DOHH2 (cell line): ENCODE results near the gene EPN2.
A peak's percentile ranks its signal among the peaks of the same experiment; 100 is the strongest.

Source experiments
- H3F3A ChIP-seq: fragments of 200-600 bp; sonication (generic), shearing (Covaris generic); 2 replicates; pipeline ENCODE4 v1.6.0; 2016; ENCODE audit warnings: antibody characterized with exemption, mild to moderate bottlenecking; ENCODE audit not compliant: control insufficient read depth, insufficient read depth
- H3K27ac ChIP-seq: fragments of 200-600 bp; sonication (generic); 2 replicates; pipeline ENCODE4 v1.5.1; 2014; ENCODE audit warnings: low read depth, mild to moderate bottlenecking, low read length, moderate library complexity
- H3K27me3 ChIP-seq: fragments of 200-600 bp; sonication (generic); 2 replicates; pipeline ENCODE4 v1.6.1; 2014; ENCODE audit warnings: mild to moderate bottlenecking, low read length, mixed read lengths; ENCODE audit not compliant: control insufficient read depth
- H3K36me3 ChIP-seq: fragments of 200-600 bp; sonication (generic); 2 replicates; pipeline ENCODE4 v1.6.1; 2014; ENCODE audit warnings: mild to moderate bottlenecking, low read length, moderate library complexity, mixed read lengths; ENCODE audit not compliant: control insufficient read depth
- H3K4me1 ChIP-seq: fragments of 200-600 bp; sonication (generic); 2 replicates; pipeline ENCODE4 v1.6.1; 2014; ENCODE audit warnings: mild to moderate bottlenecking, low read length, mixed read lengths; ENCODE audit not compliant: control insufficient read depth
- H3K4me2 ChIP-seq: fragments of 200-600 bp; sonication (generic); 2 replicates; pipeline ENCODE4 v1.6.0; 2014; ENCODE audit warnings: mild to moderate bottlenecking, low read length, moderate library complexity
- H3K4me3 ChIP-seq: fragments of 200-600 bp; sonication (generic); 2 replicates; pipeline ENCODE4 v1.5.1; 2014; ENCODE audit warnings: mild to moderate bottlenecking, low read length, mixed read lengths
- H3K79me2 ChIP-seq: fragments of 200-600 bp; sonication (generic); 2 replicates; pipeline ENCODE4 v1.6.1; 2014; ENCODE audit warnings: mild to moderate bottlenecking, low read length, mixed read lengths; ENCODE audit not compliant: control insufficient read depth
- H3K9me2 ChIP-seq: fragments of 200-600 bp; sonication (generic); replicated peaks from 2 replicates; pipeline ENCODE4 v1.6.1; 2014; ENCODE audit warnings: mild to moderate bottlenecking, low read length, mixed read lengths; ENCODE audit not compliant: control insufficient read depth
- H3K9me3 ChIP-seq: fragments of 200-600 bp; sonication (generic); 2 replicates; pipeline ENCODE4 v1.6.1; 2014; ENCODE audit warnings: antibody characterized with exemption, low read length, mixed read lengths; ENCODE audit not compliant: control insufficient read depth, insufficient read depth
- H4K20me1 ChIP-seq: fragments of 200-600 bp; sonication (generic); 2 replicates; pipeline ENCODE4 v1.6.0; 2014; ENCODE audit warnings: low read depth, mild to moderate bottlenecking, antibody characterized with exemption, low read length, moderate library complexity; ENCODE audit not compliant: control insufficient read depth, insufficient read depth
- CTCF ChIP-seq: fragments of 200-600 bp; sonication (generic); IDR thresholded peaks from one replicate; pipeline ENCODE4 v1.5.1; 2014; ENCODE audit warnings: antibody characterized with exemption, mild to moderate bottlenecking, low read depth, low read length; ENCODE audit not compliant: poor library complexity, severe bottlenecking
- EZH2phosphoT487 ChIP-seq: fragments of 200-600 bp; sonication (generic); IDR thresholded peaks from 2 replicates; pipeline ENCODE4 v1.6.1; 2017; ENCODE audit warnings: borderline replicate concordance, mild to moderate bottlenecking, antibody characterized with exemption, low read length, moderate library complexity, mixed read lengths

Gene EPN2

GRCh38 chr17:19319771-19320505 is 82.8 kb downstream of the EPN2 start:
- TF ChIP-seq CTCF, result no peak
- no peak for TF ChIP-seq EZH2phosphoT487
- Histone ChIP-seq H3K4me1 (peaks cover 13% of the 10 kb centered on the region), H3K9me2 (no peaks in the 10 kb centered on the region), H4K20me1 (peaks cover 14% of the 10 kb centered on the region; the same call in 1 of the 2 replicates), H3F3A (0 out of 2 replicates have a peak, but pooled peaks cover 3% of the 10 kb centered on the region), H3K79me2 (no peaks in the 10 kb centered on the region), H3K4me3 (no peak overlapping the region), H3K4me2 (no peak overlapping the region), H3K27ac (no peak overlapping the region), H3K9me3 (no peaks in the 10 kb centered on the region), H3K27me3 (peaks cover 43% of the 10 kb centered on the region), H3K36me3 (no peaks in the 10 kb centered on the region)

DNA sequence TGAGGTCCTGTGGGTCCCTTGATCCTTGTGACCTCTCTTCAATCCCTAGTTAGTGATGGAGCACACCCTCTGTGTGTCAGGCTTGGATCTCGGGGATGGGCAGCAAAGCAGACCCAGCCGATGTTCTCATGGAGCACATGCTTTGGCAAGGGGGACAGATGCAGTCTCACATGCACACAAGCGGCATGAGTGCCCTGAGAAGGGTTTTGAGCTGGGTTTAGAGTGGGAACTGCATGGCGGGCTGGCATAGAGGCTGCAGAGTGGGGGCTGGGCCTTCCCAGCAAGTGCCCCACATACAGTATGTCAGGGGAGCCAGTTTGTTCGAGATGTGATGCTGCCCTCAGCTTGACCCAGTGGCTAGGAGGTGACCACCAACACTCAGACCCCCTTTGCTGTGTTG is 83.7 kb downstream of the EPN2 start:
- 0 out of 2 replicates have a peak, but pooled peaks cover 3% of the 10 kb centered on the region for H3F3A ChIP-seq
- peaks cover 13% of the 10 kb centered on the region for H3K4me1 ChIP-seq
- H3K27me3 ChIP-seq, result peaks cover 43% of the 10 kb centered on the region
- H3K27ac ChIP-seq, result no peak overlapping the region
- TF ChIP-seq CTCF (no peak), EZH2phosphoT487 (no peak)
- peaks cover 14% of the 10 kb centered on the region; the same call in 1 of the 2 replicates for H4K20me1 ChIP-seq
- no peak overlapping the region for H3K4me3 ChIP-seq
- H3K36me3 ChIP-seq, result no peaks in the 10 kb centered on the region
- peaks cover 4% of the 10 kb centered on the region; the same call in 1 of the 2 replicates for H3K9me3 ChIP-seq
- H3K4me2 ChIP-seq, result no peak overlapping the region
- no peaks in the 10 kb centered on the region for H3K9me2 ChIP-seq
- H3K79me2 ChIP-seq, result no peaks in the 10 kb centered on the region

- no peak overlapping the region for H3K4me2 ChIP-seq
- H3K36me3 ChIP-seq, result no peaks in the 10 kb centered on the region
- H4K20me1 ChIP-seq, result peaks cover 13% of the 10 kb centered on the region; the same call in 1 of the 2 replicates
- peaks cover 4% of the 10 kb centered on the region; the same call in 1 of the 2 replicates for H3K9me3 ChIP-seq
- no peaks in the 10 kb centered on the region for H3K9me2 ChIP-seq
- H3K27ac ChIP-seq, result no peak overlapping the region
- no peaks in the 10 kb centered on the region for H3K79me2 ChIP-seq
- H3K4me3 ChIP-seq, result no peak overlapping the region
- H3K4me1 ChIP-seq, result peaks cover 13% of the 10 kb centered on the region
- H3F3A ChIP-seq, result 0 out of 2 replicates have a peak, but pooled peaks cover 3% of the 10 kb centered on the region
- no peak for TF ChIP-seq EZH2phosphoT487
- peak; percentile 36 for TF ChIP-seq CTCF
- H3K27me3 ChIP-seq, result peaks cover 37% of the 10 kb centered on the region
These were observed 84.4 kb downstream of the EPN2 start for GRCh38 chr17:19321481-19322128.
